ENCODE data around the gene DGKI.

Gene DGKI

GRCh38 chr7:137687556-137688265 is 159.1 kb downstream of the DGKI start:
- DNase-seq (ENCODE audit: low read depth in 2 of 2), result no peak

GRCh38 chr7:137685433-137686164 is 161.2 kb downstream of the DGKI start:
- DNase-seq (ENCODE audit: low read depth in 2 of 2), result no peak

GRCh38 chr7:137684776-137685175 is 162.0 kb downstream of the DGKI start:
- DNase-seq (ENCODE audit: low read depth in 2 of 2), result no peak

- DNase-seq (ENCODE audit: low read depth in 2 of 2), result no peak
These were observed 162.5 kb downstream of the DGKI start for GRCh38 chr7:137684316-137684715.

GRCh38 chr7:137682596-137682995 is 164.2 kb downstream of the DGKI start:
- no peak for DNase-seq (ENCODE audit: low read depth in 2 of 2)

- DNase-seq (ENCODE audit: low read depth in 2 of 2), result no peak
These were observed 164.9 kb downstream of the DGKI start for GRCh38 chr7:137681657-137682562.

GRCh38 chr7:137674551-137675409 is 172.0 kb downstream of the DGKI start:
- no peak for DNase-seq (ENCODE audit: low read depth in 2 of 2)

- DNase-seq (ENCODE audit: low read depth in 2 of 2), result no peak
These were observed 172.7 kb downstream of the DGKI start for GRCh38 chr7:137674048-137674447.

GRCh38 chr7:137671920-137672319 is 174.9 kb downstream of the DGKI start:
- no peak for DNase-seq (ENCODE audit: low read depth in 2 of 2)

- no peak for DNase-seq (ENCODE audit: low read depth in 2 of 2)
These were observed 176.3 kb downstream of the DGKI start for GRCh38 chr7:137670222-137671064.

- no peak for DNase-seq (ENCODE audit: low read depth in 2 of 2)
These were observed 177.1 kb downstream of the DGKI start for GRCh38 chr7:137669706-137670105.

- no peak for DNase-seq (ENCODE audit: low read depth in 2 of 2)
These were observed 178.4 kb downstream of the DGKI start for GRCh38 chr7:137668404-137668803.

- no peak for DNase-seq (ENCODE audit: low read depth in 2 of 2)
These were observed 179.0 kb downstream of the DGKI start for GRCh38 chr7:137667633-137668387.

- DNase-seq (ENCODE audit: low read depth in 2 of 2), result no peak
These were observed 181.9 kb downstream of the DGKI start for GRCh38 chr7:137664846-137665245.

GRCh38 chr7:137661634-137662033 is 185.1 kb downstream of the DGKI start:
- no peak for DNase-seq (ENCODE audit: low read depth in 2 of 2)

- no peak for DNase-seq (ENCODE audit: low read depth in 2 of 2)
These were observed 188.4 kb downstream of the DGKI start for GRCh38 chr7:137658190-137658900.

- no peak for DNase-seq (ENCODE audit: low read depth in 2 of 2)
These were observed 189.1 kb downstream of the DGKI start for GRCh38 chr7:137657476-137658189.

- DNase-seq (ENCODE audit: low read depth in 2 of 2), result no peak
These were observed 189.9 kb downstream of the DGKI start for GRCh38 chr7:137656850-137657232.
